ENCODE data around the gene CAST.

DNA sequence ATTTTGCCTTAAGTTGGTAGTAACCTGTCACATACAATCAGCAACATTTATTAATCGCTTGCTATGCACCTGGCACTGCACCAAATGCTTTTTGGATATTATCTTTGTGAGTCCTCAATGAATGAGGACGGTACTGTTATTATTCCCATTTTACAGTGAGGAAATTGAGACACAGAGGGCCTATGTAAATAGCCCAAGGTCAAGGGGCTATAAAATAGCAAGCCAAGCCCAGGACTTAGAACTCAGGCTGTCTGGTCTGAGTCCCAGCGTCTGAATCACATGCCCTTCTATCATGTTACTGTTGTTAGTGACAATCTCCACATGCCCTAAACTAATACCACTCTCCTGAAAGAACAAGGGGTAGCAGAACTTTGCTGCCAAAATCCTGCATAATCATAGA, 85.5 kb downstream of the CAST start:
- TF ChIP-seq POLR2AphosphoS5 (IDR thresholded peaks at IDR 0.05; ENCODE audit: low read depth, low read length): no peak
- TF ChIP-seq, protein P1, sequence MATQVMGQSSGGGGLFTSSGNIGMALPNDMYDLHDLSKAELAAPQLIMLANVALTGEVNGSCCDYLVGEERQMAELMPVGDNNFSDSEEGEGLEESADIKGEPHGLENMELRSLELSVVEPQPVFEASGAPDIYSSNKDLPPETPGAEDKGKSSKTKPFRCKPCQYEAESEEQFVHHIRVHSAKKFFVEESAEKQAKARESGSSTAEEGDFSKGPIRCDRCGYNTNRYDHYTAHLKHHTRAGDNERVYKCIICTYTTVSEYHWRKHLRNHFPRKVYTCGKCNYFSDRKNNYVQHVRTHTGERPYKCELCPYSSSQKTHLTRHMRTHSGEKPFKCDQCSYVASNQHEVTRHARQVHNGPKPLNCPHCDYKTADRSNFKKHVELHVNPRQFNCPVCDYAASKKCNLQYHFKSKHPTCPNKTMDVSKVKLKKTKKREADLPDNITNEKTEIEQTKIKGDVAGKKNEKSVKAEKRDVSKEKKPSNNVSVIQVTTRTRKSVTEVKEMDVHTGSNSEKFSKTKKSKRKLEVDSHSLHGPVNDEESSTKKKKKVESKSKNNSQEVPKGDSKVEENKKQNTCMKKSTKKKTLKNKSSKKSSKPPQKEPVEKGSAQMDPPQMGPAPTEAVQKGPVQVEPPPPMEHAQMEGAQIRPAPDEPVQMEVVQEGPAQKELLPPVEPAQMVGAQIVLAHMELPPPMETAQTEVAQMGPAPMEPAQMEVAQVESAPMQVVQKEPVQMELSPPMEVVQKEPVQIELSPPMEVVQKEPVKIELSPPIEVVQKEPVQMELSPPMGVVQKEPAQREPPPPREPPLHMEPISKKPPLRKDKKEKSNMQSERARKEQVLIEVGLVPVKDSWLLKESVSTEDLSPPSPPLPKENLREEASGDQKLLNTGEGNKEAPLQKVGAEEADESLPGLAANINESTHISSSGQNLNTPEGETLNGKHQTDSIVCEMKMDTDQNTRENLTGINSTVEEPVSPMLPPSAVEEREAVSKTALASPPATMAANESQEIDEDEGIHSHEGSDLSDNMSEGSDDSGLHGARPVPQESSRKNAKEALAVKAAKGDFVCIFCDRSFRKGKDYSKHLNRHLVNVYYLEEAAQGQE (IDR thresholded peaks at IDR 0.05; ENCODE audit: insufficient read depth in 1 of 2, low read depth in 2 of 2, low read length in 2 of 2): no peak
- TF ChIP-seq TAF1 (IDR thresholded peaks at IDR 0.05; ENCODE audit: borderline replicate concordance, insufficient read depth, low read length): no peak
- no peak for TF ChIP-seq SIN3A (IDR thresholded peaks at IDR 0.05; ENCODE audit: borderline replicate concordance, insufficient read depth, low read length)
- no peak for TF ChIP-seq FOXP2 (optimal IDR thresholded peaks at IDR 0.05; ENCODE audit: borderline replicate concordance, extremely low read depth, extremely low read length, insufficient read depth)

Data from PFSK-1 (cell line).